ENCODE results near the gene PLIN4.

DNA sequence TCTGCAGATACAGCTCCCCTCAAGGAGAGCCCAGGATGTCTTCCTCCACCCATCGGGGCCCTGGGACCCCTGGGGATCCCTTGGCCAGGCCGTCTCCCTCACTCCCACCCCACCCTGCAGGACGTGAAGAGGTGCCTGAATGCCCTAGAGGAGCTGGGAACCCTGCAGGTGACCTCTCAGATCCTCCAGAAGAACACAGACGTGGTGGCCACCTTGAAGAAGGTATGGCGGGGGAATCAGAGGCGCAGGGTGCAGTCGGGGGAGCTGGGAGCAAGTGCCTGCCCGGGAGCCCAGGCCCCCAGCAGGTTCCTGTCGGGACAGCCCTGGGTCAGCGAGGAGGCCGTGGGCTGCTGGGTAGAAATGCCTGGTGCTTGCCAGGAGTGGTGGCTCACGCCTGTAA, 19.6 kb downstream of the PLIN4 start:
- TF ChIP-seq, protein P1, sequence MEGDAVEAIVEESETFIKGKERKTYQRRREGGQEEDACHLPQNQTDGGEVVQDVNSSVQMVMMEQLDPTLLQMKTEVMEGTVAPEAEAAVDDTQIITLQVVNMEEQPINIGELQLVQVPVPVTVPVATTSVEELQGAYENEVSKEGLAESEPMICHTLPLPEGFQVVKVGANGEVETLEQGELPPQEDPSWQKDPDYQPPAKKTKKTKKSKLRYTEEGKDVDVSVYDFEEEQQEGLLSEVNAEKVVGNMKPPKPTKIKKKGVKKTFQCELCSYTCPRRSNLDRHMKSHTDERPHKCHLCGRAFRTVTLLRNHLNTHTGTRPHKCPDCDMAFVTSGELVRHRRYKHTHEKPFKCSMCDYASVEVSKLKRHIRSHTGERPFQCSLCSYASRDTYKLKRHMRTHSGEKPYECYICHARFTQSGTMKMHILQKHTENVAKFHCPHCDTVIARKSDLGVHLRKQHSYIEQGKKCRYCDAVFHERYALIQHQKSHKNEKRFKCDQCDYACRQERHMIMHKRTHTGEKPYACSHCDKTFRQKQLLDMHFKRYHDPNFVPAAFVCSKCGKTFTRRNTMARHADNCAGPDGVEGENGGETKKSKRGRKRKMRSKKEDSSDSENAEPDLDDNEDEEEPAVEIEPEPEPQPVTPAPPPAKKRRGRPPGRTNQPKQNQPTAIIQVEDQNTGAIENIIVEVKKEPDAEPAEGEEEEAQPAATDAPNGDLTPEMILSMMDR (IDR thresholded peaks at IDR 0.05; ENCODE audit: low read depth, low read length, poor library complexity, severe bottlenecking), result no peak
- no peak for TF ChIP-seq EZH2phosphoT487 (IDR thresholded peaks at IDR 0.05; ENCODE audit: borderline replicate concordance, low read length)
